Stimulated activated naive CD4-positive, alpha-beta T cell (primary cell): ENCODE data around the gene SMIM30.
"Not testable (repeated sequence)": the region's sequence is repeated elsewhere in the genome, so short reads cannot be mapped to it uniquely, and the experiment has no call there.

ENCODE experiments used
- DNase-seq, 6 experiments: peaks; one replicate each; lab custom pipeline; 2025; lab: John Stamatoyannopoulos, UW

SMIM30 gene, protein sequence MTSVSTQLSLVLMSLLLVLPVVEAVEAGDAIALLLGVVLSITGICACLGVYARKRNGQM

DNA sequence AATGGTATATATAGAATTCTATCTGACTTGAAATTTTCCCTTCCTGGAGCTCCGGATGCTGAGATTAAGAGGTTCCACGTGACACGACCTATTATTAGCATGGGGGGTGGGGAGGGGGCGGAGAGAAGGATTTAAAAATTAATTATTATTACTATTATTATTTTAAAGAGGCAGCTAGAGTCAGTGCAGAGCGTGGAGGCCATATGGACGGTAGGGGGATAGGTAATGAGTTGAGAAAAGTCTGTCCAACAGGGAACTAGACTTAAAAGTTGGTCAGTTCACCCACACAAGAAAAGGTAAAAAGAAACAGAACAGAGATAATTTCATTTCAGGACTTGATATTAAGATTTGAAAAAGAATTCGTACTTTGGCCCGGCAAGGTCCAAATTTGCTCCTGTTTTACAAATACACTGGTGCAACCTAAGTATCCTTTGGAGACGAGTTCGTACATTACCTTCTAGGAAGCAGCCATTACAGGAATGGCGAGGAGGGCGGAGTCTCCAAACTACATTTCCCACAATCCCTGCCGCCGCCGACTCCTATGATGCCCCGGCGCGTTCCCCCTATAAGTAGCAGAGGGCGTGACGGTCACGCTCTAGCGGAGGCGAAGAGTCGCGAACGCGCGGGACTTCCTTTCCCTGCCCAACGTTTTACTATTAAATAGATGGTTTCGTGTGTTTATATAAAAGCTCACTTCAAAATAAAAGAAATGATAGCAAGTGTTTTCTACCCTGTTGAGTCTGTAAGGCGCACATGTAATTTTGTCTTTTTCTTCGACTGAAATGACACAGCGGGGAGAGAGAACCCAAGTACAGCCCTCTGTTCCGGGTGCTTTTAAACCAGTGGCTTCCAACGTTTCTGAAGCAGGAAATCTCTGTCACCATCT lies at the start of gene SMIM30:
Gene SMIM30, minus strand, starts transcription at position 481 of the 886 bp plus-strand sequence. CDS start 976 bp downstream, outside the sequence.
- DNase-seq = peak; percentile 70 to 85 (median 82)

DNA sequence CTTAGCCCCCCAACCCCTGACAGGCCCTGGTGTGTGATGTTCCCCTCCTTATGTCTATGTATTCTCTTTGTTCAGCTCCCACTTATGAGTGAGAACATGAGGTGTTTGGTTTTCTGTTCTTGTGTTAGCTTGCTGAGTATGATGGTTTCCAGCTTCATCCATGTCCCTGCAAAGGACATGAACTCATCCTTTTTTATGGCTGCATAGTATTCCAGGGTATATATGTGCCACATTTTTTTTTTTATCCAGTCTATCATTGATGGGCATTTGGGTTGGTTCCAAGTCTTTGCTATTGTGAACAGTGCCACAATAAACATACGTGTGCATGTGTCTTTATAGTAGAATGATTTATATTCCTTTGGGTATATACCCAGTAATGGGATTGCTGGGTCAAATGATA lies 47.8 kb upstream of the SMIM30 start:
- DNase-seq = not testable (repeated sequence)

DNA sequence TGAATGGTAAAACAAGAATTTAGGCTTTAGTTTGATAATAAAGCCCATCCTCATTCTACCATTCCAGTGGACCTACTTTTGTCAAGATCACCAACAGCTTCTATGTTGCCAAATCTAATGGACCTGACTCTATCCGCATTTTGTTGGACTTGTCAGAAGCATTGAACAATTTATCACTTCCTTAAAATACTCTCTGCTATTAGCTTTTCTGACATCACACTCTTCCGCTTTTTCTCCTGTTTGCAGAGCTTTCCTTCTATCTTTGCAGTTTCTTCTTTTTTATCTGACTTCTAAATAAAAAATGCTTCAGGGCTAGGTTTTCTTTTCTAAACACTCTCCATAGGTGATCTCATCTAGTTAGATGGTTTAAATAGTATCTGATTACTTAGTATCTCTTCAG lies 42.7 kb upstream of the SMIM30 start:
- no peak for DNase-seq

DNA sequence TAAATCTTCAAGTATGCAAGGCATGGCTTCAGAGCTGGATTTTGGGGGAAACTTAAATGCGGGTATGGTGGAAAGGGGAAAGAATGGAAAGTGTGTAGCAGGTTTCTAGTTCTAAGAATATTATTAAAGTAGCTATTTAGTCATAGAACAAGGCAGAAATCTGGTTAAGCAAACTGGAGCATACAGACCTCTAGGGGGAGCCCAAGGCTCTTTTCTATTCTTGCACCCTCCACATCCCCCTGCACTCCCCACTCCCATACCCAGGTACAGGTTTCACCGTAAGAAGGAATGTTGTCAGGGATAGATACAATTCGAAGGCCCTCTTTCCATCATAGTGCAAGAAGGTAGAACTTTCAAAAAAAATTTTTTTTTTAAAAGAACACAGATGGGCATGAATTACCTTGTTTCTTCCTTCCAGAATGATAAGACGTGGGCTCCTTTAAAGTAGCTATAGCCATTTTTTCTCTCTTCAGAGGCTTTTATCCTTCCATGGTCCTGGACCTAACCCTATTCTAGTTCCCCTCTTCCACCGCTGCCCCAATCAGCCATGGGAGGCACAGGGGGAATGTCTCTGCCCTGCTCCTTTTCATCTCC lies 41.5 kb upstream of the SMIM30 start:
- DNase-seq = no peak

DNA sequence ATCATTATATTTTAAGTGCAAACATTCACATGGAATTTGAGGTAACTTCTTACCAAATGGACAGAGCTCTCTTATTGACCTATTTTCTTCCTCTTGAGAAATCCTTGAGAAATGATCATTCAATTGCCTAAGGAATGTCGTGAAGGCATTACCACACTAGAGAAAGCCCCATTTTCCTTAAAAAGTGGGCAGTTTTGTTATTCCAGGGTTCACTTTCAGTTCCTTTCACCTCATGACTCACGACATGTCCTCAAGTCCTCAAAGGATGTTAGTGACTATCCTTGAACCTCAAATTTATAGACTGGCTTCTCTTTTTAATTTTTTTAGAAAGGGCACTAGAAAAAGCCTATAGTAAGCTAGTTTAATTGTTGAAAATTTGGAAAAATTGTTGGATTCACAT lies 40.4 kb upstream of the SMIM30 start:
- no peak for DNase-seq

DNA sequence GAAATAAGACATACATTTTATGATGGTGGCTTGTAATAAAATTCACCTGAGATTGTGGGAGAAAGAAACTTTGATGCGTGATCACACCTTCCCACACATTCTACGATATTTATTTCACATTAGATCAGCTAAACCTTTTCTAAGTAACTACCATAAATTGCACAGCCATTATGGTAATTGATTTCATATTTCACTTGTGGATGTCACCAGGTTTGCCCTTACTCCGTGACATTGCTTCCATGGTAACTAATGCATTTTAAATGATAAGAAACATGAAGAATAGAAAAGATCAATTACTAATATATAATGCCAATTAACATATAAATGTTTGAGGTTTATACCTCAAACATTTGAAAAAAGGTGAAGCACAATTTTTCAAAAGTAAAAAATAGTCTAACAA lies 35.8 kb upstream of the SMIM30 start:
- no peak for DNase-seq

DNA sequence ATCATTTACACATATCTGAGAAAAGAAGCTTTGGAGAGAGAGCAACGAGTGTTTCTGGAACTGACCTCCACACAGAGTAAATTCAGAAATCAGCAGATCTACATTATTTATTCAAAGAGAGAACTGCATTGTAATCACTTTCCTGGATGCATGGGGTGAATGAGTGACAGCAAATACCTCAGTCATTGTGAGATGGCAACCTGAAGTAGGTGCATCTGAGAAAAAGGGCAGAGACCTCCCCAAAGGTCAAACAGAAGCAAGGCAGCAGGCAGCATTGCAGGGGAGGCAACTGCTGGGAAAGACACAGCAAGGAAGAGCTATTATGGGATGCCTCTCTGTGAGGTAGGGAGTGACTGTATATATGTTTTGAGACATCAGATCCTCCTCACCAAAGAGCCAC lies 26.5 kb upstream of the SMIM30 start:
- no peak for DNase-seq

DNA sequence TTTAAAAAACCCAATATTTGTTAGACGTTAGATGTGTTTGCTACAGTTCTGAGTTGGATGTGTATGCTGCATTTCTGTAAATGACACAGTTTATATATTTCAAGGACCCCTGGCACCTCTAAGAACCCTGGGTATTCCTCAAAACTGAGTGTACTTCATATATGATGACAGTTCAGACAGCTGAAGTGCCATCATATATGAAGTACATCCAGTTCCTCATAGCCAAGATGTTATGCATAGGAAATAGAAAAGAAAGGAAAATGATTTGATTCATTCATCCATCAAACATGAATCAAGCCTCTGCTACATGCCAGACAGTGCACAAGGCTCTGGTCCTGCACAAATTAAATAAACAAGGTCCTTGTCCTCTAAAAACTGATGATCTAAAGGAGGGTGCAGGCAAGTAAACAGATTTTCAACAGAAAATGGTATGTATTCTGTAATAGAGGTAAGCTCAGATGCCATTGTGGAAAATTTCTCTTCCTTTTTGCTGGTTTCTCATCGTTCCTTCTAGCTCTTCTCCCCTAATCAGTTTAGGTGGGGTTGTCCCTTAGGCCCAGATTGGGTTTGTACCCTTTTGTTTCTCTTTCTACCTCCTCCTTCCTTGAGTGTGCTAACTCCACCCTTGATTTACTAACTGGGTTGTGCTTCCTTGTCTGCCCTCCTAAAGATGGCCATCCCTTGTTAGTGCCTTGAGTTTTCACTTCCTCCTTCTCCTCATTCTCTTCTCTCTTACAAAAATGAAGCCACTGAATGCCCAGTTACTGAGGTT lies 25.3 kb upstream of the SMIM30 start:
- DNase-seq = no peak

DNA sequence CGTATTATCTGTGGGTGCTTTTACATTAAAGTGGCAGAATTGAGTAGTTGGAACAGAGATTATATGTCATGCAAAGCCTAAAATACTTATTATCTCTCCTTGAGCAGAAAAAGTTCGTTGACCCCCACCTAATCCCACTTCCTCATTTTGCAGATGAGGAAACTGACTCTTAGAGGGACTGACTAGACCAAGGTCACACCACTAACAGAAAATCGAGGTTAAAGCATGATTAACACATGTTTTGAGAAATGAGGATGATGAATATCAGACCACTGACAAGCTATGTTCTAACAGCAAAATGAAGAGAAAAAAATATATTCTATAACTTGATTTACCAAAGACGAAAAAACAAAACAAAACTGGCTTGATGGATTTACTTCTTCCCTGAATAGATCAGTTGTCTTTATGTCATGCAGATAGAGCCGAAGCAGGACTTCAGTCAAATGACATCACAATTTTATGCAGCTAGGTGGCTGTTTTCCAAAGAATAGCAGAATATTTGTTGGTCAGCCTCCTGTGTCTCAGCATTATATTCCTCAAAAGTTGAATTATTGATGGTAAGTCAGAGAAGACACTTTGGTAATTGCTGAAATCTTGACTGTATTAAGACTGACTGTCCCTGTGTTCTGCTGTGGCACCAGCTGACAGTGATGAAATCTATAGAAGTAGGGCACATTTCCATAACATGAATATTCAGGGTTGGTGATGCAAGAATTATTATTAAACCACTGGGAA lies 24.2 kb upstream of the SMIM30 start:
- no peak for DNase-seq

DNA sequence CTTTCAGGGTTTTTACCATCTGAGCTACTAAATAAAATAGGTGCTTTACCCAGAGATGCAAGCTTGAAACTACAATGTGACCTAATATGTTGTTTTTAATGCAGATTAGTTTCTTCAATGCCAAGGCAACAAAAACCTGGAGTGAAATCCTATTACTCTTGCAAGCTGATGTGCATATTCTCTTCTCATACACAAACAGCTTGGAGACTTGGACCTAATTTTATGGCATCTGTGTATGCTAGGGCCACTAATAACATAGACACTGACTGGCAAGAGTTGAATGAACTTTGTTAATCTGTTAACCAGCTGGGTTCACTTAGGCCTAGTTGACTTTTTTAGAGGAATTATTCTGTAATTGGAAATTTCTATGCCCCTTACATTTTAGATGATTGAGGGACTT lies 23.4 kb upstream of the SMIM30 start:
- no peak for DNase-seq

DNA sequence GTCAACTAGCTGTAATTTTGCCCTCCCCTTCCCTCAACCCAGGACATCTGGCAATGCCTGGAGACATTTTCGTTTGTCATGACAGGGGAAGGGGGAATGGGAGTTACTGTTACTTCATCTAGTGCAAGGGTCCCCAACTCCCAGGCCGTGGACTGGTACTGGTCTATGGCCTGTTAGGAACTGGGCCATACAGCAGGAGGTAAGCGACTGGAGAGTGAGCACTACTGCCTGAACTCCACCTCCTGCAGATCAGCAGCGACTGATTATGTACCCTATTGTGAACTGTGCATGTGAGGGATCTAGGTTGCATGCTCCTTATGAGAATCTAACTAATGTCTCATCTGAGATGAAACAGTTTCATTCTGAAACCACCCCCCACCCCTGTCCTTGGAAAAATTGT lies 22.6 kb upstream of the SMIM30 start:
- DNase-seq = no peak

DNA sequence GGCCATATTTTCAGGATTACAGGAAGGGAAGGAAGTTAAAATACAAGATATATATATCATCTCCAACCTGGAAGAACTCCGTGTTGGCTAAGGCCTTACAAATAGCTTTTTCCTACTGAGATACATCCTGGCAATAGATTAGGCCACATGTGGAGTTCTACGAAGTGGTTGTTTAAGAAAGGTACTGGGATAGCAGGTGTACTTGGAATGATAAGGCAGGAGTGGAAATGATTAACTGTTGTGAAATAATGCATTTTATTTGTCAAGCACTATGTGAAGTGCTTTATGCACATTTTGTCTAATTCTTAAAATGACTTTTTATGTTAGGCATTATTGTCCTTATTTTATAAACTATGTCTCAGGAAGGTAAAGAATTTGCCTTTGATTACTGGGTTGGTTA lies 18.9 kb upstream of the SMIM30 start:
- no peak for DNase-seq

DNA sequence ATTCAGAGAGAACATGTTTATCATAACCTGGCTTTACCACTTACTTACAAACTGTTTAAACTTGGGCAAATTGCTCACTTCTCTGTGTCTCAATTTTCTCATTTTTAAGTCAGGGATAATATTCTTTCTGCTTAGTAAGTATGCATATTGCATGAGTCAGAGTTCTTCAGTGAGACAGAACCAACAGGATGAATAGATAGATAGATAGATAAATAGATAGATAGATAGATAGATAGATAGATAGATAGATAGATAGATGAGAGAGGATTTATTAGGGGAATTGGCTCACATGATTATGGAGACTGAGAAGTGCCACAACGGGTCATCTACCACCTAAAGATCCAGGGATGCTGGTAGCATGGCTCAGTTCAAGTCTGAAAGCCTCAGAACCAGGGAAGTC lies 15.7 kb upstream of the SMIM30 start:
- no peak for DNase-seq

DNA sequence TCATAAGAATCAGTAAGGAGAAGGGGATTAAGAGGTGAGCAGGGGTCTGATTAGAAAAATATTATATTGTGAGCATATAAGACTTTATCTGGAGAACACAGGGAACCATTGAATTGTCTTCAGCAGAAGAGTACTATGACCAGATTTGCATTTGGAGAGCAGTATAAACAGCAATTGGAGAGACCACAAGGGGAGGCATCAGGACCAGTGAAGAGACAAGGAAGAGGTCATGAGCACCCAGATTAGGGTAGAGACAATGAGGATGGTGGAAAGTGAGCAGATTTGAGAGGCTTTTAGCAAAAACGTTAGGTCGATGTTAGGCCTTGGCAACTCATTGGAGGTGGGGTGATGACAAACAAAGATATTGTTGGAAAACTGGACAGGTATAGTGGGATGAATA lies 13.0 kb upstream of the SMIM30 start:
- no peak for DNase-seq

DNA sequence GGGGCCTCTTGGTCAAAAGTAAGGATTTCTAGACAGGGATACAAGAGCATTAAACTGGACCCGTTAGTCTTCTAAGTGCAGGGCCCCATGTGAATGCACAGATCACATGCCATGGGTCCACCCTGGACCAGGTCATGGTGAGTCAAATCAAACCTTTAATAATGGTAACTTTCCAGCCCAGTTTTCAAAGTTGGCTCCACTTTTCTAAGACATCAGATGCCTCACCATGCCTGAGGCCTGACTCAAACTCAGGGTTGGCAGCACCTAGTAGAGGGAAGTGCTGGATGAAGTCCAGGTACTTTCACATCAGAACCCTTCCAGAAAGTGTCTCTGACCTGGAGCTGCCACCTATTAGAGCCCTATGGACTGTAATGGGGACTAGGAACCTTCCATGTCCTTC lies 9.7 kb upstream of the SMIM30 start:
- no peak for DNase-seq

DNA sequence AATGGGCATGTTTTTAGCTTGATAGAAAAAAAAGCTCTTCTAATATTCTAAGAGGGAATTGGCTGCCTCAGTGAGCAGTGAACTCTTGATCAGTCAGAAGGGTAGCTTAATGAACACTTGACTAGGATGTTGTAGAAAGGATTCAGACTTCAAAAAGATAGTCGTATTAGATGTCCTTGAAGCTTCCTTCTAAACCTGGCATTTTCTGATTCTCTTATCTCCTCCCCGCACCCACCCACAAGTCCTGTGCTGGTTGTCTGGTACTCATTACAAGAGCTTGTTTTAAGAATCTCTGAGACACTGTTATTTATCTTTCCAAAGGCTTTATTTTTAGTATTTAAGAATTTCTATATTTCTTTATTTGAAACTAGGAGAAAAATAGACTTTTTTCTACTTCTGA lies 7.4 kb upstream of the SMIM30 start:
- DNase-seq = no peak

DNA sequence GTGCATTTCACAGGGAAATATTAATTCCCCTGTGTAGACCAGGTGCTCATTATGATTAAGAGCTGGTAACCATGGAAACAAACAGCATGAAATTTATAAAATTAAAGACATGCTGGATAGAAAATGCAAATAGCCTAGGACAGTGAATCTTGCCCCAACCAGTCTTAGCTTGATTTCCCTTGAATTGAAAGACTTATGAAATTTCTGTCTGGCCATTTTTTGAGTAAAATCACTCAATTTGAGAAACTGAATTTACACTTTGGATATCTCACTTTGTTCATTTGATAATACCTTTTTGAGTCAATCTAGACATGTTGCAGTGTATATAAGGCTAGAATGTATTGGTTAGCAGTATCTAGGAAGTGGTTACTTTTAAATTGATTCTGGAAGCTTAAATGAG lies 4.4 kb upstream of the SMIM30 start:
- no peak for DNase-seq

DNA sequence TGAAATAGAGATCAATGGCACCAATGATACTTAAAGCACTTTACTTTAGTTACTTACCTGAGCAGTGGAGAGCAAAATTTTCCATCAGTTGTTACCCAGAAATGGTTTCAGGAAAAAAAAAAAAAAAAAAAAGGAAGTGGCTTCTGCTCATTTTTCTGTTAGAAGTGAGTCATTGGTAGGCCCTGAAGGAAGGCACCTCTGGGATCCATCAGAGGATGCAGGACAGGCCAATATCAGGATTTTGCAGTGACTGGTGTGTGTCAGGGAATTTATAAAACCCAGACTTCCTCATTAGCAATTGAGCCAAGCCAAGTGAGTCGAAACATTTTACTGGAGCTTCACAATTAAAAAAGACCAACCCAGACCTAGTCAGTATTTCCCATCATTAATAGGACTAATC lies 2.3 kb upstream of the SMIM30 start:
- DNase-seq = no peak

DNA sequence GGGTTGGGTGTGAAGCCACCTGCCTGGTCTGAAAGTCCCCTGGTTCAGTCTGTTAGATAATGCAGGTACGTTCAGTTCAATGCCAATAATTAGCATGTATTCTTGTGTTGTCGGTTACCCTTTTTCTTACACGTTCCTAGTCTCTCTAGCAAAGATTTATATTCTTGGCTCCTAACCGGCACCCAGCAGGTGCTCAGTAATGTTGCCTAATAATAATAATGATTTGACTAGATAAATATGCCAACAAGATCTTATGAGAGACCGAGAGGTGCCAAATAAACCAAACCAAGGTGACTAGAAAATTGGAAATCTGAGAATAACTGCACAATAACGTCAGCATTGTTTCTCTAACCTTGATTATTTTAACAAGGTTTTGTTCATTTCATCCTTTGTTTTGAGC lies 1.1 kb upstream of the SMIM30 start:
- DNase-seq = no peak

DNA sequence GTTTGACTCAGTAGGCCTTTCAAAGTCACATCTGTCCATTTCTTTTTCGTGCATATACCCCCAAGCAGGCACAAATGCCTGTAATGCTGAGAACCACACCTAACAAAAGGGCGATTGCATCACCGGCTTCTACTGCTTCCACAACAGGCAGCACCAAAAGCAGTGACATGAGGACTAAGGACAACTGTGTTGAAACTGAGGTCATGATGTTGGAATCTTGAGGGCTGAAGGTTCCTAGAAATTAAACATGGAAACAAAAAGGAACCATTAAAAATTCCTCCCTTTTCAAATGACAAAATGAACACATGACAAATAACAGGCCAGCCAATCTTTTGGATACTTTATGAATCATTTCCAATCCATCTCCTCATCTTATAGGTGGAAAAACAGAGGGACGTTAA lies 980 bp downstream of the SMIM30 start:
- not testable (repeated sequence) for DNase-seq

DNA sequence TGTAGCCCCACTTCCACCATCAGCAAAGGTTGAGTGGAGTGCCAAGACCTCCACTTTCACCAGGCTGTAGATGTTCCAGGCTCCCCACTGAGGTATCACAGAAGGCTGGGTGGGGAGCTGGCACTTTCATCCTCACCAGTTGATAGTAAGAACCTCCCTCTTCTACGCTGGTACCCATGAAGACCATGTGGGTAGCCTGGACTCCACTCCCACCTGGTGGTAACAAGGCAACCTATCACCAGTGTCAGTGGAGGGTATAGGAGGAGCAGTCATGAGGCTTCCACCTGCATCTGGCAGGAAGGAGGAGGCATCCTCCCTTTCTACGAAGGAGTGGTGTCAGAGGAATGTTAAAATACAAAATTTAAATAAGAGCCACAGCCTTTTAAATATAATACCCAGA lies 4.4 kb downstream of the SMIM30 start:
- no peak for DNase-seq

DNA sequence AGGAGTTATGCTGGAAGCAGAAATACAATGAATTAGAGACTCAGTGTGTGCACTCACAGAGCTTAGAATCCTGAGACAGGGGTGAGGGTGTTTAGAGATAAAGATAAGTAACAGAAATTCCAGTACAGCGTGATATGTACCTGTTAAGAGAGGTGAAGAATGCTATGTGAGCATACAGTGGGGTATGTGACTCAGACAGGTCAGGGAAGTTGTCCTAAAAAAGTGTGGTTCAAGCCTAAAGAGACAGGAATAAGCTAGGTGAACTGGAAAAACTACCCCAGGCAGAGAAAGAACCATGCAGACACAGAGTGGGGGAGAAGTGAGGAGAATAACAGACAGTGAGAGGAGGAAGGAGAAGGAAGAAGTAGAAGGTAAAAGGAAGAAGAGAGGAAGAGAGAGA lies 8.6 kb downstream of the SMIM30 start:
- DNase-seq = no peak
